Ammon's horn (tissue), 1 donor: ENCODE results near the gene SRGAP3.
A peak's percentile ranks its signal among the peaks of the same experiment; 100 is the strongest.

ENCODE experiments used
- DNase-seq: peaks from one replicate; pipeline ENCODE4 v3.0.0-alpha.2; 2016; ENCODE audit warnings: low spot score

The SRGAP3 gene

GRCh38 chr3:9172851-9173321, 76.6 kb downstream of the SRGAP3 start:
- peak; percentile 76 for DNase-seq

- DNase-seq: no peak
Measured at GRCh38 chr3:9170851-9171160, 78.6 kb downstream of the SRGAP3 start.

GRCh38 chr3:9169956-9170850, 79.2 kb downstream of the SRGAP3 start:
- DNase-seq: no peak

- DNase-seq: no peak
Measured at GRCh38 chr3:9169326-9169725, 80.1 kb downstream of the SRGAP3 start.

- peak; percentile 46 for DNase-seq
Measured at GRCh38 chr3:9168241-9168741, 81.2 kb downstream of the SRGAP3 start.

- DNase-seq: no peak
Measured at GRCh38 chr3:9167222-9167621, 82.2 kb downstream of the SRGAP3 start.

GRCh38 chr3:9165421-9165820, 84.0 kb downstream of the SRGAP3 start:
- DNase-seq: no peak

- DNase-seq: no peak
Measured at GRCh38 chr3:9163289-9163688, 86.2 kb downstream of the SRGAP3 start.

GRCh38 chr3:9161811-9162210, 87.6 kb downstream of the SRGAP3 start:
- DNase-seq: no peak

- DNase-seq: no peak
Measured at GRCh38 chr3:9161298-9161697, 88.1 kb downstream of the SRGAP3 start.

- no peak for DNase-seq
Measured at GRCh38 chr3:9158865-9159630, 90.4 kb downstream of the SRGAP3 start.

- no peak for DNase-seq
Measured at GRCh38 chr3:9157651-9158362, 91.6 kb downstream of the SRGAP3 start.

GRCh38 chr3:9156604-9157003, 92.8 kb downstream of the SRGAP3 start:
- DNase-seq: no peak

GRCh38 chr3:9155028-9155427, 94.4 kb downstream of the SRGAP3 start:
- no peak for DNase-seq

- peak; percentile 60 for DNase-seq
Measured at GRCh38 chr3:9153904-9154619, 95.4 kb downstream of the SRGAP3 start.

GRCh38 chr3:9151240-9151639, 98.2 kb downstream of the SRGAP3 start:
- DNase-seq: no peak

GRCh38 chr3:9149566-9149965, 99.9 kb downstream of the SRGAP3 start:
- no peak for DNase-seq

GRCh38 chr3:9147896-9148266, 101.6 kb downstream of the SRGAP3 start:
- no peak for DNase-seq

- DNase-seq: no peak
Measured at GRCh38 chr3:9147215-9147895, 102.1 kb downstream of the SRGAP3 start.

GRCh38 chr3:9146367-9147071, 102.9 kb downstream of the SRGAP3 start:
- DNase-seq: no peak

- DNase-seq: peak; percentile 54
Measured at GRCh38 chr3:9143184-9143583, 106.3 kb downstream of the SRGAP3 start.
